ENCODE measurements around the gene CREBZF. TPM values are rescaled to one million over a fixed set of nuclear protein-coding genes. Genes with fewer than 3 reads are reported as not detected.

Gene CREBZF
- total and polyA plus RNA-seq, 2 experiments from 2014 or later: 34.8 to 82.2 TPM

DNA sequence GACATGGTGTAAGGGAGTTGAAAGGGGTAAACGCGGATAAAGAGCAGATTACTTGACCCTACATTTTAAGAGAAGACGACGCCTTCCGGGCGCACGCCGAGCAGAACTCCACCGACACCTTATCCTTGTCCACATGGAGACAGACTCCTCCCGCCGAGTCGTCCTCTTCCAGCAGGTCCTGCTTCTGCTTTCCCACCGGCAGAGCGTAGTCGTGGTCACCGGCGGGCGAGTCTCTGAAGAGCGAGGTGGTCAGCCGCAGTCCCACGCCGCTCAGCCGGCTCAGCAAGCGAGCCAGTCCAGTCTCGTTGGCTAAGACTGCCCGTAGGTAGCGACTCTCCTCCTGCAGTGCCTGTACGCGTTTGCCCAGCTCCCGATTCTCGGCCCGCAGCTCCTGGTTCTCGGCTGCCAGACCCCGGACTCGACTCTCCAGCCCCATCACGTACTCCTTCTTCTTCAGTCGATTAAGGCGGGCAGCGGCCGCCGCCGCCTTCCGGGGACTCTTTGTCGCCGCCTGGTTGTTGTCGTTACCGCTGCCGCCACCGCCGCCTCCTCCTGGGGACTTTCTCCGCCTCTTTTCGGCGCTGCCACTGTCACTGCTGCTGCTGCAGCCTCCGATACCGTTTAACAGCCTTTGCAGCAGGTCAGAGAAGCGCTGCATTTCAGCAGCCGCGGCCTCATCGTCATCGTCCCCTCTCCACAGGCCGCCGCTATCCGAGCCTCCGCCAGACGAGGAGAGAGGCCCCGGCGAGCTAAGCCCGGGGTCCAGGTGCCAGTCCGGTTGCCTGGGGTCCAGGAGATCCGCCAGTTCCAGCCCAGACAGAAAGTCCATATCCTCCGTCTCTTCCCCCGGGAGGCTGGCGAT, 945 bp downstream of the CREBZF start:
- no peaks in the 10 kb centered on the region for H3K9me2 ChIP-seq (ENCODE audit: insufficient read depth)
- peak; percentile 57 for ATAC-seq
- TF ChIP-seq, protein P1, sequence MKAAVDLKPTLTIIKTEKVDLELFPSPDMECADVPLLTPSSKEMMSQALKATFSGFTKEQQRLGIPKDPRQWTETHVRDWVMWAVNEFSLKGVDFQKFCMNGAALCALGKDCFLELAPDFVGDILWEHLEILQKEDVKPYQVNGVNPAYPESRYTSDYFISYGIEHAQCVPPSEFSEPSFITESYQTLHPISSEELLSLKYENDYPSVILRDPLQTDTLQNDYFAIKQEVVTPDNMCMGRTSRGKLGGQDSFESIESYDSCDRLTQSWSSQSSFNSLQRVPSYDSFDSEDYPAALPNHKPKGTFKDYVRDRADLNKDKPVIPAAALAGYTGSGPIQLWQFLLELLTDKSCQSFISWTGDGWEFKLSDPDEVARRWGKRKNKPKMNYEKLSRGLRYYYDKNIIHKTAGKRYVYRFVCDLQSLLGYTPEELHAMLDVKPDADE (IDR thresholded peaks at IDR 0.05): 0 out of 2 replicates have a peak, but pooled peaks have one; percentile 15
- TF ChIP-seq STAT1 (IDR thresholded peaks at IDR 0.05; ENCODE audit: unreplicated experiment): no peak
- TF ChIP-seq, protein P2, sequence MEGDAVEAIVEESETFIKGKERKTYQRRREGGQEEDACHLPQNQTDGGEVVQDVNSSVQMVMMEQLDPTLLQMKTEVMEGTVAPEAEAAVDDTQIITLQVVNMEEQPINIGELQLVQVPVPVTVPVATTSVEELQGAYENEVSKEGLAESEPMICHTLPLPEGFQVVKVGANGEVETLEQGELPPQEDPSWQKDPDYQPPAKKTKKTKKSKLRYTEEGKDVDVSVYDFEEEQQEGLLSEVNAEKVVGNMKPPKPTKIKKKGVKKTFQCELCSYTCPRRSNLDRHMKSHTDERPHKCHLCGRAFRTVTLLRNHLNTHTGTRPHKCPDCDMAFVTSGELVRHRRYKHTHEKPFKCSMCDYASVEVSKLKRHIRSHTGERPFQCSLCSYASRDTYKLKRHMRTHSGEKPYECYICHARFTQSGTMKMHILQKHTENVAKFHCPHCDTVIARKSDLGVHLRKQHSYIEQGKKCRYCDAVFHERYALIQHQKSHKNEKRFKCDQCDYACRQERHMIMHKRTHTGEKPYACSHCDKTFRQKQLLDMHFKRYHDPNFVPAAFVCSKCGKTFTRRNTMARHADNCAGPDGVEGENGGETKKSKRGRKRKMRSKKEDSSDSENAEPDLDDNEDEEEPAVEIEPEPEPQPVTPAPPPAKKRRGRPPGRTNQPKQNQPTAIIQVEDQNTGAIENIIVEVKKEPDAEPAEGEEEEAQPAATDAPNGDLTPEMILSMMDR (conservative IDR thresholded peaks at IDR 0.05; ENCODE audit: low read depth in 2 of 2): peak; percentile 33 to 52; a peak in 3 of 4 replicates
- peaks cover 17% of the 10 kb centered on the region; the same call in 1 of the 2 replicates for H3K36me3 ChIP-seq (ENCODE audit: insufficient read depth)
- no peaks in the 10 kb centered on the region for H3K27me3 ChIP-seq (ENCODE audit: insufficient read depth)
- DNase-seq (ENCODE audit: low spot score): peak; percentile 77
- Mint-ChIP-seq H3K9me3 (no peaks in the 10 kb centered on the region), H3K27ac (peak overlapping the region; percentile 99), H3K36me3 (ENCODE audit: low read depth) (peaks cover 48% of the 10 kb centered on the region), H3K4me1 (peaks cover 25% of the 10 kb centered on the region), H3K27me3 (ENCODE audit: insufficient read depth, low read depth, poor library complexity) (peaks cover 13% of the 10 kb centered on the region), H3K4me3 (peak overlapping the region; percentile 100)
- peak overlapping the region; percentile 92 for H3K27ac ChIP-seq (ENCODE audit: low read depth)
- peaks cover 58% of the 10 kb centered on the region for H3K79me2 ChIP-seq (replicated peaks; ENCODE audit: insufficient read depth)
- peak overlapping the region; percentile 74 for H3K4me3 ChIP-seq
- no peak overlapping the region for H2AFZ ChIP-seq
- H3K4me2 ChIP-seq: peak overlapping the region; percentile 91
- H3F3A ChIP-seq (replicated peaks; ENCODE audit: low read depth): no peaks in the 10 kb centered on the region
- peaks cover 26% of the 10 kb centered on the region for H4K20me1 ChIP-seq (replicated peaks; ENCODE audit: insufficient read depth)
- H3K4me1 ChIP-seq (ENCODE audit: insufficient read depth): 0 out of 2 replicates have a peak, but pooled peaks cover 3% of the 10 kb centered on the region

DNA sequence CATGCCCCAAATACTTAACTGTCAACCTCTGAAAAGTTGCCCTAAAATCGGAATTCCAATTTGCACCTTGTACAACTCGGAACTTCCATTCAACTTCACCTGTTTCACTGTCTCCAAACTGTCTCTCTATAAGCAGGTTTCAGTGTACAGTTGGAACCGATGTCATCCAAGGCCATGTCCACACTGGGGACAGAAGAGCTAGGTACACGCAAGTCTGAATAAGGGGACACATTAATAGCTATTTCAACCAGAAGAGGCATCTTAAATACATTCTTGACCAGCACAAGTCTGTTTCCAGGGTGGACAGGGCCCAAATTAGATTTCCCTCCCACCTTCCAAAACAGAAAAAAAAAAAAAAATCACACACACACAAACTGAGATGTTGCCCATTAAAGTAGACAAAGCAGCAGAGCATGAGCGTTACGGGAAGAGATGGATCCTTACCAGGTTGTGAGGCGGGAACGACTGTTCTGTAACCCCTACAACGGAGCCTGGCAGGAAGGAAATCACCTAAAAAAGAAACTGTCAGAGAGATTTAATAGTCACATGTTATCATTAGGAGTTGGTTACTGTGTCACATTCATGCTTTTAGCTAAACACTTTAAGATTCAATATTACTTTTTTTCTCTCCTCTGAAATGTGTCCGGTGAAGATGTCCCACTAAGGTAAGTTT, 1.7 kb downstream of the CREBZF start:
- peak overlapping the region; percentile 91 for H3K4me2 ChIP-seq
- H3K27me3 ChIP-seq (ENCODE audit: insufficient read depth): no peaks in the 10 kb centered on the region
- Mint-ChIP-seq H3K4me3 (peak overlapping the region; percentile 100), H3K27ac (peak overlapping the region; percentile 99), H3K9me3 (no peaks in the 10 kb centered on the region), H3K36me3 (ENCODE audit: low read depth) (peaks cover 54% of the 10 kb centered on the region), H3K4me1 (peaks cover 25% of the 10 kb centered on the region), H3K27me3 (ENCODE audit: insufficient read depth, low read depth, poor library complexity) (peaks cover 13% of the 10 kb centered on the region)
- peaks cover 17% of the 10 kb centered on the region; the same call in 1 of the 2 replicates for H3K36me3 ChIP-seq (ENCODE audit: insufficient read depth)
- no peaks in the 10 kb centered on the region for H3K9me2 ChIP-seq (ENCODE audit: insufficient read depth)
- H3K4me3 ChIP-seq: peak overlapping the region; percentile 74
- H3K4me1 ChIP-seq (ENCODE audit: insufficient read depth): 0 out of 2 replicates have a peak, but pooled peaks cover 3% of the 10 kb centered on the region
- DNase-seq (ENCODE audit: low spot score) (no peak), ATAC-seq (no peak)
- TF ChIP-seq POLR2AphosphoS5 (IDR thresholded peaks at IDR 0.05; ENCODE audit: low read depth) (0 out of 2 replicates have a peak, but pooled peaks have one; percentile 18), ZNF114 (CRISPR knock-in tag; IDR thresholded peaks at IDR 0.05) (no peak)
- no peak overlapping the region for H2AFZ ChIP-seq
- peaks cover 65% of the 10 kb centered on the region for H3K79me2 ChIP-seq (replicated peaks; ENCODE audit: insufficient read depth)
- peaks cover 30% of the 10 kb centered on the region for H4K20me1 ChIP-seq (replicated peaks; ENCODE audit: insufficient read depth)
- H3F3A ChIP-seq (replicated peaks; ENCODE audit: low read depth): no peaks in the 10 kb centered on the region
- H3K27ac ChIP-seq (ENCODE audit: low read depth): no peak overlapping the region

Data from GM23338 (cell line).